ENCODE data around the gene EGLN3. TPM values are rescaled to one million over a fixed set of nuclear protein-coding genes. Genes with fewer than 3 reads are reported as not detected.
A peak's percentile ranks its signal among the peaks of the same experiment; 100 is the strongest.

EGLN3 gene
- polyA plus RNA-seq, 2 of the 4 experiments (the other 2 are of a cell fraction), result 3.5 to 15.4 TPM

DNA sequence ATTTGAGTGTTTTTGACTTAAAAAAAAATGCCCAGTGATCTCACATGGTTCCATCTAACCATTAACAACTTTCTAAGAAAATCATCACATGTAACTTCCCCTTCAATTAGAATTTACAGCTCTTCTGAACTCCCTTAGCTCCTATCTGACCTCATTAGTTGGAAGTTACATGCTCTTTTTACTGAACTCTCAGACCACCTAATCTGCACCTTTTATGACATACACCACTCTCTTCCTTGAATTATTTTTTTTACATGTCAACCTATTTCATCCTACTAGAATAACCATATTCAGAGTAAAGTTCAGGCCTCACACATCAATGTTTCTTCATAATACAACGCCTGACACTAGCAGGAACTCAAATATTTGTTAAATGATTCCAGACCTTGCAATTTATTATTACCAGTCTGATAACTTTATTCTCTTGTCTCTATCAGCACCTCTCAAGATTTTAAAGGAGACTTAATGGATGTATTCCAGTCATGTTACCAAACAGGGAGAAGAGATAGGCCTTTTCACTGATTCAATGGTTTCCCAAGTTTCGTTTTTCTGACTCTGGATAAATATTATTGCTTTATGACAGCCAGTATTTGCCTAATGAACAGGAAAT is 21.0 kb downstream of the EGLN3 start:
- no peaks in the 10 kb centered on the region for H3K9me3 ChIP-seq
- H3K4me2 ChIP-seq, result no peak overlapping the region
- POLR2A ChIA-PET, result no interaction called here
- DNase-seq (ENCODE audit: low read depth in 1 of 2, low spot score in 1 of 2) (no peak), ATAC-seq (no peak), FAIRE-seq (no peak)
- H3K4me1 ChIP-seq, result peaks cover 7% of the 10 kb centered on the region; the same call in 1 of the 3 replicates
- no peak overlapping the region for H3K4me3 ChIP-seq
- 62% methylated on average over 2 of the region's 2 CpGs for WGBS (ENCODE audit: missing lambda C conversion rate)
- no peak overlapping the region for H3K27ac ChIP-seq
- TF ChIP-seq KDM5A (IDR thresholded peaks at IDR 0.05) (no peak), HOXA7 (CRISPR knock-in tag; IDR thresholded peaks at IDR 0.05) (no peak), TP53 (CRISPR knock-in tag; IDR thresholded peaks at IDR 0.05) (no peak), GATA3 (IDR thresholded peaks at IDR 0.05; ENCODE audit: borderline replicate concordance) (no peak), PHF8 (IDR thresholded peaks at IDR 0.05; ENCODE audit: borderline replicate concordance, low read depth) (no peak), ZNF302 (CRISPR knock-in tag; IDR thresholded peaks at IDR 0.05) (no peak), MYC (IDR thresholded peaks at IDR 0.05; ENCODE audit: borderline replicate concordance, low read length) (no peak), MAX (IDR thresholded peaks at IDR 0.05) (no peak), CBX2 (IDR thresholded peaks at IDR 0.05; ENCODE audit: borderline replicate concordance, low read depth) (no peak)
- TF ChIP-seq, protein P1, sequence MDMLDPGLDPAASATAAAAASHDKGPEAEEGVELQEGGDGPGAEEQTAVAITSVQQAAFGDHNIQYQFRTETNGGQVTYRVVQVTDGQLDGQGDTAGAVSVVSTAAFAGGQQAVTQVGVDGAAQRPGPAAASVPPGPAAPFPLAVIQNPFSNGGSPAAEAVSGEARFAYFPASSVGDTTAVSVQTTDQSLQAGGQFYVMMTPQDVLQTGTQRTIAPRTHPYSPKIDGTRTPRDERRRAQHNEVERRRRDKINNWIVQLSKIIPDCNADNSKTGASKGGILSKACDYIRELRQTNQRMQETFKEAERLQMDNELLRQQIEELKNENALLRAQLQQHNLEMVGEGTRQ (IDR thresholded peaks at IDR 0.05), result no peak
- CTCF ChIA-PET, result no interaction called here

DNA sequence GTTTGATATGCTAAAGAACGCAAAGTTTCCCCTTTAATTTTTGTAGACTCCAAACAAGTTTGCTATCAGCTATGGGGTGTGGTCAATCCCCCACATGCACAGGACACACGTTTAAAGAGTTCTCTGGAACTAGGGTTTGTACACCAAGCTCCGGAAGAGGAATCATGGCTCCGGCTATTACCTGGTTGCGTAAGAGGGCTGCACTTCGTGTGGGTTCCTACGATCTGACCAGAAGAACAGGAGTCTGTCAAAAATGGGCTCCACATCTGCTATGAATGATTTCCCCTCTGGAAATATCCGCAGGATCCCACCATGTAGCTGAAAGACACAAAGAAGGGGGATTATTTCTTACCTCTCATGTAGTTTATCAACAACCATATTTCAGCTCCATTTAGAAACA is 22.0 kb downstream of the EGLN3 start:
- no peak for DNase-seq (ENCODE audit: low read depth in 1 of 2, low spot score in 1 of 2)
- peaks cover 7% of the 10 kb centered on the region; the same call in 1 of the 3 replicates for H3K4me1 ChIP-seq
- CTCF ChIA-PET, result no interaction called here
- no peak overlapping the region for H3K27ac ChIP-seq
- no peak overlapping the region for H3K4me2 ChIP-seq
- TF ChIP-seq MYC (IDR thresholded peaks at IDR 0.05; ENCODE audit: borderline replicate concordance, low read length), result no peak
- peak in 1 of 2 experiments; percentile 31; a peak in 1 of 4 replicates for TF ChIP-seq CEBPB (IDR thresholded peaks at IDR 0.05)
- no peak for TF ChIP-seq CHD4 (IDR thresholded peaks at IDR 0.05; ENCODE audit: borderline replicate concordance)
- H3K9me3 ChIP-seq, result no peaks in the 10 kb centered on the region
- no peak for FAIRE-seq
- no peak for ATAC-seq
- H3K4me3 ChIP-seq, result no peak overlapping the region
- POLR2A ChIA-PET, result no interaction called here
- WGBS (ENCODE audit: missing lambda C conversion rate), result 87% methylated on average over 8 of the region's 8 CpGs

DNA sequence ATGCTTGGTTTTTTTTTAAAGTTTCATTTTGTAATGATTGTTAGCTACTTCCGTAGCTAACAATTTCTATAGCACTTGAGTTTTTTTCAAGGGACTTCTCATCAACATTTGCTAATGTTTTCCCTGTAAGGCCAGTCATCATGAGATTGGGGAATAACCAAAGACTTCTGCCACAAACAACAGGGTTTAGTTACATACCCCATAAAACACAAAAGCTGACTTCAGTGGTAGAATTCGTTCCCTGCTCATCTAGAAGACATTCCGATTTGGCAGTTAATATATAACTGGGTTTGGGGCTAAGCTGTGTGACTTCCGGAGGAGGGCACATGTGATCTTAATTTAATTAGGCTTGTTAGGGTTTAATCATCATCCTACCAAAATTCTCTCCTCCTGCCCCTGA is 22.9 kb downstream of the EGLN3 start:
- TF ChIP-seq CEBPB (IDR thresholded peaks at IDR 0.05), result no peak
- no peak for TF ChIP-seq PHF8 (IDR thresholded peaks at IDR 0.05; ENCODE audit: borderline replicate concordance, low read depth)
- TF ChIP-seq BCL3 (IDR thresholded peaks at IDR 0.05), result no peak
- no peak for TF ChIP-seq CBX8 (IDR thresholded peaks at IDR 0.05)
- no peak for TF ChIP-seq JUNB (IDR thresholded peaks at IDR 0.05)
- no peak for TF ChIP-seq PBX3 (IDR thresholded peaks at IDR 0.05)
- no peak for TF ChIP-seq HOXB5 (CRISPR knock-in tag; IDR thresholded peaks at IDR 0.05)
- no peak for TF ChIP-seq SREBF2 (IDR thresholded peaks at IDR 0.05)
- no peak for TF ChIP-seq HMGXB4 (CRISPR knock-in tag; IDR thresholded peaks at IDR 0.05; ENCODE audit: borderline replicate concordance)
- no peak for TF ChIP-seq HEYL (CRISPR knock-in tag; IDR thresholded peaks at IDR 0.05)
- H3K27ac ChIP-seq, result no peak overlapping the region
- POLR2A ChIA-PET, result no interaction called here
- no peak for ATAC-seq
- no peaks in the 10 kb centered on the region for H3K9me3 ChIP-seq
- FAIRE-seq, result no peak
- CTCF ChIA-PET, result interaction anchor here (1.0 kb wide), 1 partner anchor 19 kb away, joined by 3 read pairs; no protein-coding TSS in a partner anchor
- 0 out of 3 replicates have a peak, but pooled peaks cover 3% of the 10 kb centered on the region for H3K4me1 ChIP-seq
- no peak overlapping the region for H3K4me3 ChIP-seq
- no peak overlapping the region for H3K4me2 ChIP-seq
- WGBS (ENCODE audit: missing lambda C conversion rate), result 90% methylated on average over 4 of the region's 4 CpGs
- DNase-seq (ENCODE audit: low read depth in 1 of 2, low spot score in 1 of 2), result no peak

Measured in A549 (cell line).